Osteocyte (in vitro differentiated cells): ENCODE measurements around the gene POLN. TPM values are rescaled to one million over a fixed set of nuclear protein-coding genes. Genes with fewer than 3 reads are reported as not detected.

Experiments used
- DNase-seq: peaks from one replicate; pipeline ENCODE4 v3.0.0; 2021; ENCODE audit warnings: mixed read lengths; ENCODE audit not compliant: unreplicated experiment; ENCODE audit errors: extremely low spot score
- H3K27ac Mint-ChIP-seq: one replicate; pipeline ENCODE4 v1.8.0; 2021; ENCODE audit warnings: mild to moderate bottlenecking, mixed read lengths; ENCODE audit not compliant: unreplicated experiment
- H3K27me3 Mint-ChIP-seq: one replicate; pipeline ENCODE4 v1.8.0; 2021; ENCODE audit warnings: mixed read lengths; ENCODE audit not compliant: unreplicated experiment
- H3K36me3 Mint-ChIP-seq: one replicate; pipeline ENCODE4 v1.8.0; 2021; ENCODE audit warnings: mixed read lengths; ENCODE audit not compliant: unreplicated experiment
- H3K4me1 Mint-ChIP-seq: one replicate; pipeline ENCODE4 v1.8.0; 2021; ENCODE audit warnings: mixed read lengths; ENCODE audit not compliant: unreplicated experiment
- H3K4me3 Mint-ChIP-seq: one replicate; pipeline ENCODE4 v1.8.0; 2021; ENCODE audit warnings: mild to moderate bottlenecking, moderate library complexity, mixed read lengths; ENCODE audit not compliant: unreplicated experiment
- H3K9me3 Mint-ChIP-seq: one replicate; pipeline ENCODE4 v1.8.0; 2021; ENCODE audit warnings: mixed read lengths; ENCODE audit not compliant: unreplicated experiment
- CTCF ChIP-seq: fragments of 200-600 bp; sonication (generic); IDR thresholded peaks from 2 replicates; pipeline ENCODE4 v1.5.0; 2021; ENCODE audit warnings: antibody characterized with exemption, mild to moderate bottlenecking, moderate library complexity
- total RNA-seq: library from RNA; stranded (reverse); gene quantifications from 2 replicates; pipeline ENCODE4 v1.2.1, GENCODE V29; 2021

Gene POLN
- total RNA-seq, 1 donor from 2014 or later: 4.2 TPM

- H3K27me3 Mint-ChIP-seq: no peaks in the 10 kb centered on the region
- no peak for TF ChIP-seq CTCF
- no peaks in the 10 kb centered on the region for H3K9me3 Mint-ChIP-seq
- no peaks in the 10 kb centered on the region for H3K36me3 Mint-ChIP-seq
- no peak overlapping the region for H3K4me3 Mint-ChIP-seq
- DNase-seq: no peak
- no peaks in the 10 kb centered on the region for H3K4me1 Mint-ChIP-seq
- no peak overlapping the region for H3K27ac Mint-ChIP-seq
Measured at GRCh38 chr4:2271279-2272025, 29.5 kb upstream of the POLN start.

- no peaks in the 10 kb centered on the region for H3K36me3 Mint-ChIP-seq
- H3K9me3 Mint-ChIP-seq: no peaks in the 10 kb centered on the region
- H3K4me1 Mint-ChIP-seq: no peaks in the 10 kb centered on the region
- no peak overlapping the region for H3K4me3 Mint-ChIP-seq
- H3K27ac Mint-ChIP-seq: no peak overlapping the region
- TF ChIP-seq CTCF: no peak
- no peaks in the 10 kb centered on the region for H3K27me3 Mint-ChIP-seq
- no peak for DNase-seq
Measured at GRCh38 chr4:2270341-2271165, 28.6 kb upstream of the POLN start.

GRCh38 chr4:2269618-2270163 is 27.8 kb upstream of the POLN start:
- Mint-ChIP-seq H3K9me3 (no peaks in the 10 kb centered on the region), H3K4me3 (no peak overlapping the region), H3K4me1 (no peaks in the 10 kb centered on the region), H3K27me3 (no peaks in the 10 kb centered on the region), H3K36me3 (no peaks in the 10 kb centered on the region), H3K27ac (no peak overlapping the region)
- DNase-seq: no peak
- TF ChIP-seq CTCF: no peak

GRCh38 chr4:2269206-2269531 is 27.2 kb upstream of the POLN start:
- Mint-ChIP-seq H3K27me3 (no peaks in the 10 kb centered on the region), H3K36me3 (no peaks in the 10 kb centered on the region), H3K4me1 (no peaks in the 10 kb centered on the region), H3K4me3 (no peak overlapping the region), H3K9me3 (no peaks in the 10 kb centered on the region), H3K27ac (no peak overlapping the region)
- TF ChIP-seq CTCF: no peak
- DNase-seq: no peak
